CD4-positive, alpha-beta T cell treated with Interleukin-6 at 100 ng/mL for 8 hours (primary cell): Measurements from ENCODE around the gene DRAP1.

Source experiments
- DNase-seq: peaks from one replicate; pipeline ENCODE4 v3.0.0-alpha.2; 2020; ENCODE audit warnings: mixed read lengths, low spot score

The DRAP1 gene

GRCh38 chr11:65961267-65962140, 42.3 kb downstream of the DRAP1 start, which contains the start of gene SART1:
SART1 (plus strand) TSS chr11:65961734; CDS start chr11:65961781, 47 bp downstream.
- peak; percentile 97 for DNase-seq

- DNase-seq: peak; percentile 37
These were observed 42.9 kb downstream of the DRAP1 start for GRCh38 chr11:65962141-65962564.

- DNase-seq: no peak
These were observed 45.7 kb downstream of the DRAP1 start for GRCh38 chr11:65964906-65965305.

- no peak for DNase-seq
These were observed 46.9 kb downstream of the DRAP1 start for GRCh38 chr11:65965986-65966762.

- DNase-seq: no peak
These were observed 48.2 kb downstream of the DRAP1 start for GRCh38 chr11:65967329-65967934.

GRCh38 chr11:65968600-65969482, 49.6 kb downstream of the DRAP1 start:
- DNase-seq: no peak
